SU-DHL-6 (cell line): ENCODE data around the gene RELN.

Experiments used
- H2AFZ ChIP-seq: fragments of 200-600 bp; sonication (generic); 2 replicates; pipeline ENCODE4 v1.6.1; 2014; ENCODE audit warnings: low read depth, mild to moderate bottlenecking, moderate library complexity, mixed read lengths, antibody characterized with exemption, low read length; ENCODE audit not compliant: severe bottlenecking
- H3F3A ChIP-seq: fragments of 200-600 bp; shearing (Covaris generic); 2 replicates; pipeline ENCODE4 v1.6.0; 2016; ENCODE audit warnings: antibody characterized with exemption, mild to moderate bottlenecking; ENCODE audit not compliant: insufficient read depth
- H3K27ac ChIP-seq: fragments of 200-600 bp; sonication (generic); 2 replicates; pipeline ENCODE4 v1.5.1; 2016; ENCODE audit warnings: low read depth, mild to moderate bottlenecking, low read length, moderate library complexity, mixed read lengths
- H3K27me3 ChIP-seq: fragments of 200-600 bp; sonication (generic), shearing (Covaris generic); 2 replicates; pipeline ENCODE4 v1.6.0; 2014; ENCODE audit warnings: mild to moderate bottlenecking, low read length
- H3K36me3 ChIP-seq: fragments of 200-600 bp; sonication (generic); 2 replicates; pipeline ENCODE4 v1.6.1; 2014; ENCODE audit warnings: mild to moderate bottlenecking, low read length, mixed read lengths
- H3K4me2 ChIP-seq: fragments of 300-600, 200-600 bp; shearing (Covaris generic), sonication (generic); 2 replicates; pipeline ENCODE4 v1.6.0; 2014; ENCODE audit warnings: low read length, low read depth, mild to moderate bottlenecking; ENCODE audit not compliant: poor library complexity, severe bottlenecking
- H3K4me3 ChIP-seq: fragments of 200-600 bp; sonication (generic); 2 replicates; pipeline ENCODE4 v1.5.1; 2014; ENCODE audit warnings: antibody characterized with exemption, low read length, mild to moderate bottlenecking, mixed read lengths; ENCODE audit not compliant: insufficient read depth, poor library complexity, severe bottlenecking
- H3K79me2 ChIP-seq: fragments of 200-600 bp; sonication (generic); 2 replicates; pipeline ENCODE4 v1.6.1; 2014; ENCODE audit warnings: mild to moderate bottlenecking, low read length, moderate library complexity; ENCODE audit not compliant: insufficient read depth
- H3K9ac ChIP-seq: fragments of 200-600 bp; sonication (generic); 2 replicates; pipeline ENCODE4 v1.7.0; 2014; ENCODE audit warnings: mild to moderate bottlenecking, low read length
- H3K9me2 ChIP-seq: fragments of 200-600 bp; sonication (generic); replicated peaks from 2 replicates; pipeline ENCODE4 v1.6.1; 2014; ENCODE audit warnings: low read length; ENCODE audit not compliant: insufficient read depth
- H3K9me3 ChIP-seq: fragments of 200-600 bp; sonication (generic); 2 replicates; pipeline ENCODE4 v1.6.1; 2014; ENCODE audit warnings: low read length, mixed read lengths; ENCODE audit not compliant: insufficient read depth
- H4K20me1 ChIP-seq: fragments of 200-600 bp; sonication (generic); 2 replicates; pipeline ENCODE4 v1.6.1; 2014; ENCODE audit warnings: low read depth, mild to moderate bottlenecking, antibody characterized with exemption, low read length, moderate library complexity, mixed read lengths
- CTCF ChIP-seq: fragments of 200-600 bp; sonication (generic); IDR thresholded peaks from one replicate; pipeline ENCODE4 v1.5.1; 2017; ENCODE audit warnings: antibody characterized with exemption, mild to moderate bottlenecking, low read length, moderate library complexity; ENCODE audit not compliant: insufficient read depth, poor library complexity, severe bottlenecking
- EZH2phosphoT487 ChIP-seq: fragments of 200-600 bp; sonication (generic), shearing (Covaris generic); conservative IDR thresholded peaks from 2 replicates; pipeline ENCODE4 v1.6.1; 2018; ENCODE audit warnings: mild to moderate bottlenecking, antibody characterized with exemption, low read length, moderate library complexity, mixed read lengths

Gene RELN

GRCh38 chr7:103698064-103698463 is 291.4 kb downstream of the RELN start:
- Histone ChIP-seq H3K27ac (no peak overlapping the region), H3K79me2 (no peaks in the 10 kb centered on the region), H3K27me3 (no peaks in the 10 kb centered on the region), H3K9ac (no peak overlapping the region), H3K9me2 (no peaks in the 10 kb centered on the region), H3F3A (no peaks in the 10 kb centered on the region), H3K4me2 (no peak overlapping the region), H4K20me1 (no peaks in the 10 kb centered on the region), H2AFZ (no peak overlapping the region), H3K4me3 (no peak overlapping the region), H3K9me3 (no peaks in the 10 kb centered on the region), H3K36me3 (no peaks in the 10 kb centered on the region)
- TF ChIP-seq CTCF (no peak), EZH2phosphoT487 (no peak)

- H3F3A ChIP-seq: no peaks in the 10 kb centered on the region
- no peak overlapping the region for H3K4me3 ChIP-seq
- no peaks in the 10 kb centered on the region for H3K9me2 ChIP-seq
- H3K36me3 ChIP-seq: no peaks in the 10 kb centered on the region
- H3K9me3 ChIP-seq: no peaks in the 10 kb centered on the region
- no peaks in the 10 kb centered on the region for H4K20me1 ChIP-seq
- no peak overlapping the region for H3K4me2 ChIP-seq
- no peak overlapping the region for H3K27ac ChIP-seq
- H3K79me2 ChIP-seq: no peaks in the 10 kb centered on the region
- TF ChIP-seq CTCF (no peak), EZH2phosphoT487 (no peak)
- no peaks in the 10 kb centered on the region for H3K27me3 ChIP-seq
- no peak overlapping the region for H3K9ac ChIP-seq
- H2AFZ ChIP-seq: no peak overlapping the region
These were observed 293.9 kb downstream of the RELN start for GRCh38 chr7:103695521-103695920.

- H3K9me2 ChIP-seq: no peaks in the 10 kb centered on the region
- TF ChIP-seq CTCF (no peak), EZH2phosphoT487 (no peak)
- H2AFZ ChIP-seq: no peak overlapping the region
- no peaks in the 10 kb centered on the region for H3K27me3 ChIP-seq
- no peak overlapping the region for H3K4me3 ChIP-seq
- H4K20me1 ChIP-seq: no peaks in the 10 kb centered on the region
- no peaks in the 10 kb centered on the region for H3K9me3 ChIP-seq
- H3K9ac ChIP-seq: no peak overlapping the region
- H3F3A ChIP-seq: no peaks in the 10 kb centered on the region
- H3K79me2 ChIP-seq: no peaks in the 10 kb centered on the region
- no peak overlapping the region for H3K27ac ChIP-seq
- no peaks in the 10 kb centered on the region for H3K36me3 ChIP-seq
- H3K4me2 ChIP-seq: no peak overlapping the region
These were observed 295.2 kb downstream of the RELN start for GRCh38 chr7:103694304-103694703.
